Natural killer cell treated with Interleukin-12 subunit alpha and Interleukin-12 subunit beta and Interleukin-15 and Interleukin-18, amount 100 ng/mL, for 72 hours (primary cell): ENCODE results near the gene DOK3. TPM values are rescaled to one million over a fixed set of nuclear protein-coding genes. Genes with fewer than 3 reads are reported as not detected.

ENCODE experiments used
- ATAC-seq, 2 donors: fragments of 150-1000 bp; cut with Tn5 transposase in 1 of 2; sonication (Bioruptor Pico), chemical (Tn5 transposase) in 1 of 2; 2 replicates each; pipeline ENCODE4 v1.10.0; 2021
- DNase-seq: peaks from one replicate; pipeline ENCODE4 v3.0.0; 2022; ENCODE audit warnings: low spot score
- H3K27ac Mint-ChIP-seq, 2 donors: 1 replicate in 1 of 2; 2 replicates in 1 of 2; pipeline ENCODE4 v1.8.0; 2022; ENCODE audit warnings: mixed read lengths in 2 of 2, mild to moderate bottlenecking in 1 of 2, moderate library complexity in 1 of 2
- H3K27me3 Mint-ChIP-seq, 2 donors: 1 replicate in 1 of 2; 2 replicates in 1 of 2; pipeline ENCODE4 v1.8.0; 2022; ENCODE audit warnings: mixed read lengths in 2 of 2
- H3K36me3 Mint-ChIP-seq: one replicate; pipeline ENCODE4 v1.8.0; 2022; ENCODE audit warnings: mixed read lengths
- H3K4me1 Mint-ChIP-seq, 2 donors: 1 replicate in 1 of 2; 2 replicates in 1 of 2; pipeline ENCODE4 v1.8.0; 2022; ENCODE audit warnings: low read depth in 2 of 2, mixed read lengths in 2 of 2, mild to moderate bottlenecking in 1 of 2
- H3K4me3 Mint-ChIP-seq: one replicate; pipeline ENCODE4 v1.8.0; 2022; ENCODE audit warnings: mixed read lengths
- H3K9me3 Mint-ChIP-seq: 2 replicates; pipeline ENCODE4 v1.8.0; 2022; ENCODE audit warnings: mixed read lengths
- total RNA-seq, 2 donors: library from RNA; stranded (reverse); gene quantifications; one replicate each; pipeline ENCODE4 v1.2.3, GENCODE V29; 2022

Gene DOK3
- total RNA-seq, 2 donors from 2014 or later = 10.0 to 18.0 TPM

DNA sequence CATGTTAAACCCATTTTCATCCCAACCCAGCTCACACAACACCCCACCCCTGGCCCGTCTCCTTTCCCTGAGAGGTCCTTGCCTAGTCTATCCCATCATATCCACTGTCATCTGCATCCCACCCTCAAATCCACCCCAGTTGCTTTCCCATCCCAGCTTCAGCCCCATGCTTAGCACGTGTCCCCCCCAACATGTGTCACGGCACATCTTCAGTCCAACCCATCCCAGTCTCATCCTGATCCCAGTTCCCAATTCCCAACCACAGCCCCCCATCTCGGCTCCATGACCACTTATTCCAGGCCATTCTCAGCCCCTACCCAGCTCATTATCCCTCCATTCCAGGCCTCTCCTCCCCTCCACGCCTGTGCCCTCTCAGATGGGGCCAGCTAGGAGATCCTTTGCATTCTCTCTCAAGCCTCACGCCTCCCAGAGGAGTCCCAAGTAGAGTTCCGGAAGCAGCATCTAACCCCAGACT is 35.6 kb downstream of the DOK3 start:
- Mint-ChIP-seq H3K27me3 (peaks cover 7 to 8% of the 10 kb centered on the region in 2 donors), H3K9me3 (no peaks in the 10 kb centered on the region), H3K27ac (peak overlapping the region in 1 of 2 donors; percentile 64), H3K4me1 (peaks cover 36 to 40% of the 10 kb centered on the region in 2 donors), H3K4me3 (peak overlapping the region; percentile 80), H3K36me3 (no peaks in the 10 kb centered on the region)
- DNase-seq (no peak), ATAC-seq (no peak)

DNA sequence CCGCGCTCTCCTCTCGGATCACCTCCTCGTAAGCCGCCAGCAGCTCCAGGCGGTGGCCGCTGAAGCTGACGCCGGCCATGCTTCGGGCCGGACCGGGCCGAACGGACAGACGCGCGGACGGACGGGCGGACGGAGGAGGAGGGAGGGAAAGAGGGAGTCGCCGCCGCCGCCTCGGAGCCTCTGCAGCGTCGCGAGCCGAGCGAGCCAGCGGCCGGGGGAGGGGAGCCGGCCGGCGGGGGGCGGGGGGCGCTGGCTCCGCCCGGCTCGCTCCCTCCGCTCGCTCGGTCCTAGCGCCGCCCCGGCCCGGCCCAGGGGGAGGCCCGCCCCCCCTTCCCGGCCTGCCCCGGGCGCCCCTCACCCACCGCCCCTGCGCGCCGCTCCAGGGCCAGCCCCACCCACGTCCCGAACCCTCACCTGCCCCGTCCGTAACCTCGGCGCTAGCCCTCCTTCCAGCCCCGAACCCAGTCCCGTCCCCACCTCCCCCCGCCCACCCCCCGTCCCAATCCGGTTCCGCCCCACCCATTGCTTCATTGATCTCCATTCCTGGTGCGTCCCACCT is 36.1 kb downstream of the DOK3 start, which contains the start of gene DBN1:
TSS of gene DBN1 (minus strand) at position 192 of the 559 bp plus-strand sequence. CDS start at position 79, 113 bp downstream.
- H3K4me3 Mint-ChIP-seq = peak within 1 kb of the TSS; percentile 80
- peaks cover 30 to 40% of the 10 kb centered on the region in 2 donors for H3K4me1 Mint-ChIP-seq
- no peaks in the 10 kb centered on the region for H3K9me3 Mint-ChIP-seq
- peaks cover 7 to 8% of the 10 kb centered on the region in 2 donors for H3K27me3 Mint-ChIP-seq
- H3K27ac Mint-ChIP-seq = peak within 1 kb of the TSS in 1 of 2 donors; percentile 64
- DNase-seq (no peak), ATAC-seq (peak; percentile 31 to 38)
- H3K36me3 Mint-ChIP-seq = no peaks in the 10 kb centered on the region

DNA sequence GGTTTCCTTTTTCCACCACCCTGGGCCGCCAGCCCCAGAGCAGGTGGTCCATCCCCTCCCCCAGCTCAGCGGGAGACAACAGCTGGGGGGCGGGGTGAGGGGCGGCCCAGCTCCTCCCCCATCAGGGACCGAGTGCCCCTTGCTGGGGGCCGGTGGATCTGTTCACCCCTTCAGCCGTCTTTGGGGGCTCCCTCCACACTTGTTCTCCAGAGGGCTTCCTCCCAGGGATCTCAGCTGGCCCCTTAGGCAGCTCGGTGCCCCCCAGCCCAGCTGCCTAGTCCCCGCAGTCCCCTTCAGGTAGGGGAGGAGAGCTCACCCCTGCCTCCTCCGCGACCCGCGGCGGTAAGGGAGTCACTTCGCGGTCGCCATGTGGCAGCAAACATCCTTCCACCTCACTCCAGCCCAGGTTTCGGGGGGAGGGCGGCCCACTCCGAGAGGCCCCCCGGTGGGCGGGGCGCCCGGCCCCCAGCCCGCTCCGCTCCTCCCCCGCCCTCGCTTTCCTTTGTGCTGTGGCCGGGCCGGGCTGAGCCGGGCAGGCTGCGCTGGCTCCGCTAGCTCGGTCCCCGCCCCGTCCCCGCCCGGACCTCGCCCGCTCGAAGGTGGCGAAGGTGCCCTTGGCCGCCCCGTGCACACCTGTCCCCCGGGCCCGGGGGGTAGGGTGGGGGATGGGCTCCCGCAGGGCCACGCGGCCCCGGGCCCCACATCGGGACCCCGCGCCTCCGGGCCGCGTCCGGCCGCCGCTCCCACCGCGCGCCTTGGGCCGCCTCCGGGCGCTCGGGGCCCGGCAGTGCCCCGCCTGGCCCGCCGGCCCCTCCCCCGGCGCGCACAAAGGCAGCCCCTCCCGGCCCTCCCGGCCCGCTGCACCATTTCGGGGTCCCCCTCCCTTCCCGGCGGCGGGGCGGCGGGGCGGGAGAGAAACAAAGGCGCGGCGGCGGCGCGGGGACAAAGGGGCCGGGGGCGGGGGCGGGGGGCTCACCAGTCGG is 36.9 kb downstream of the DOK3 start:
- ATAC-seq (peak; percentile 57 to 61), DNase-seq (no peak)
- peaks cover 7 to 8% of the 10 kb centered on the region in 2 donors for H3K27me3 Mint-ChIP-seq
- H3K36me3 Mint-ChIP-seq = no peaks in the 10 kb centered on the region
- H3K27ac Mint-ChIP-seq = peak overlapping the region in 1 of 2 donors; percentile 43
- no peaks in the 10 kb centered on the region for H3K9me3 Mint-ChIP-seq
- peak overlapping the region; percentile 25 for H3K4me3 Mint-ChIP-seq
- peaks cover 29 to 42% of the 10 kb centered on the region in 2 donors for H3K4me1 Mint-ChIP-seq

- peak overlapping the region in 1 of 2 donors; percentile 43 for H3K27ac Mint-ChIP-seq
- no peak for DNase-seq
- H3K4me1 Mint-ChIP-seq = peaks cover 29 to 42% of the 10 kb centered on the region in 2 donors
- H3K4me3 Mint-ChIP-seq = peak overlapping the region; percentile 34
- no peaks in the 10 kb centered on the region for H3K9me3 Mint-ChIP-seq
- H3K36me3 Mint-ChIP-seq = no peaks in the 10 kb centered on the region
- peak; percentile 72 to 75 for ATAC-seq
- peaks cover 7 to 8% of the 10 kb centered on the region in 2 donors for H3K27me3 Mint-ChIP-seq
Observed at GRCh38 chr5:177471610-177472356, 37.8 kb downstream of the DOK3 start.

- Mint-ChIP-seq H3K36me3 (no peaks in the 10 kb centered on the region), H3K4me3 (peak overlapping the region; percentile 34), H3K27me3 (peaks cover 7 to 8% of the 10 kb centered on the region in 2 donors), H3K27ac (peak overlapping the region in 1 of 2 donors; percentile 50), H3K4me1 (peaks cover 23 to 38% of the 10 kb centered on the region in 2 donors), H3K9me3 (no peaks in the 10 kb centered on the region)
- DNase-seq (no peak), ATAC-seq (peak in 1 of 2 donors; percentile 32)
Observed at GRCh38 chr5:177470759-177471536, 38.7 kb downstream of the DOK3 start.

DNA sequence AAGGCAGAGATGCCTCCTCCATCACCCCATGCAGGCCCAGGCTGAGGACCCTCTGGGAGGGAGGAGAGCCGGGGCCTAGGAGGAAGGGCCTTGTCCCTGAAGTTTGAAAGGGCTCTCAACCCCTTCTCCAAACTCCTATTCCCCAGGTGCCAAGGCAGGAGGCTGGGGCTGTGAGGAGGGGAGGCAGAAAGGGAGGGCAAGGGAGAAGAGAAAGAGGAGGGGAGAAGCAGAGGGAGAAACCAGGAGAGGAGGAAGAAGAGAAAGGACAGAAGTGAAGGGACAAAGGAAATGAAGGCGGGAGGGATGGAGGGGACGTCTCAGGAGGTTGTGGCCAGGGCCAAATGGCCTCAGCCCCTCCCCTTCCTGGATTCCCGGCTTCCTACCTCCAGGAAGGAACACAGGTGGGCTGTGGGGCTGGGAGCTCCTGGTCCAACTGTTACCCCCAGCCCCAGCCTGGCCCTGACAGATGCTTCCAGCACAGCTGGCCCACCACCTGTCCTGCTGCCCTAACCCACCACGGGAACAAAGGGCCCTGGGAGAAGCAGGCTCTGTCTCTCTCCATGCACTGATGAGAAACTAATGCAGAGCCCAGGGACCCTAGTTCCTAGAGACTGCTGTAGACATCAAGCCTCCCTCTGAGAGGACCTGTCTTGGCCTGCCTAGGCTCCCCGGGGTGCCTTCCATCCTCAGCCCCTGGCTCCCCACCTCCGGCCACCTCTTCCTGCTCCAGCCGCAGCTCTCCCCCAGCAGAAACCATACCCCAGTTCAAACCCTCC is 39.7 kb downstream of the DOK3 start:
- Mint-ChIP-seq H3K9me3 (no peaks in the 10 kb centered on the region), H3K27ac (peak overlapping the region in 1 of 2 donors; percentile 50), H3K4me3 (no peak overlapping the region), H3K36me3 (no peaks in the 10 kb centered on the region), H3K27me3 (peaks cover 5 to 8% of the 10 kb centered on the region in 2 donors), H3K4me1 (peaks cover 17 to 34% of the 10 kb centered on the region in 2 donors)
- ATAC-seq = no peak
- no peak for DNase-seq

DNA sequence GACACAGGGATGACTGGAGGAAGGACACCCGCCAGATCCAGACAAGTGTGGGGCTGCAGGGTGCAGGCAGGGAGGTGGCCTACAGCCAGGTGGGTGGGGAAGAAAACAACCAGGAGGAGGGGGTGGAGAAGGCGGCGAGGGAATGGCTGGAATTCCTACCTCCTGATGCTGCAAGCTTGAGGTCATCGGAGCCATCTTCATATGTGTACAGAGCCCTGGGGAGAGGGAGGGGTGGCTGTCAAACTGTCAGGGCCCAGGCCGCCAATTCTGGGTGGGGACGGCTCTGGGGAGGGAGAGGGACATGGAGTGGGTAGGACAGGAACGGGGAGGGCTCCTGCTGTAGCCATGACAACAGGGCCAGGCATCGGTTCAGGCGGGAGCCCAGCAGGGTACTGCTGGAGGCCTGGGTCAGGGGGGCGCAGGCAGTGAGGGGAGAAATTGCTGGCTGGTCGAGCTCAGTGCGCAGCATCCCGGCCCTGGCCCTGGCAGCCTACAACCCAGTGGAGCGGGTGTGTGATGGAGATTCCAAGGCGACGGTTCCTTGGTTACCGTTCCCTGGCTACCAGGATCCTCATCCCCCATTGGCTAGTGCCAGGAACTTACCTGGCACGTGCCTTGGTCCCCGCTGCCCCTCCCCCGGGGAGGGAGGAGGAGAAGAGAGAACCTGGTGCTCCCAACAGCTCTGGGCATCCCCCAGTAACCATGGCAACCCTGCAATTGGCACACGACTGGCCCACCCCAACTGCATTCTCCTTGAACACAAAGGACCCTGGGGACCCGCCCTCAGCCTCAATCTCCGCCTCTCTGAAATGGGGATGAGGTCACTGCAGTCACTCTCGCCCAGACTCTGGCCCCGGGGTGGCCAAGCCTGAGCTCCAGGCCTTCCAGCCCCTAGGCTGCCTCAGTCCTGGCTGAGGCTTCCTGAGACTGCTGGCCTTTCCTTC is 40.7 kb downstream of the DOK3 start:
- ATAC-seq = no peak
- Mint-ChIP-seq H3K9me3 (no peaks in the 10 kb centered on the region), H3K27ac (no peak overlapping the region), H3K36me3 (no peaks in the 10 kb centered on the region), H3K4me1 (peaks cover 8 to 27% of the 10 kb centered on the region in 2 donors), H3K4me3 (no peak overlapping the region), H3K27me3 (peaks cover under 1 to 3% of the 10 kb centered on the region in 2 donors)
- DNase-seq = no peak

DNA sequence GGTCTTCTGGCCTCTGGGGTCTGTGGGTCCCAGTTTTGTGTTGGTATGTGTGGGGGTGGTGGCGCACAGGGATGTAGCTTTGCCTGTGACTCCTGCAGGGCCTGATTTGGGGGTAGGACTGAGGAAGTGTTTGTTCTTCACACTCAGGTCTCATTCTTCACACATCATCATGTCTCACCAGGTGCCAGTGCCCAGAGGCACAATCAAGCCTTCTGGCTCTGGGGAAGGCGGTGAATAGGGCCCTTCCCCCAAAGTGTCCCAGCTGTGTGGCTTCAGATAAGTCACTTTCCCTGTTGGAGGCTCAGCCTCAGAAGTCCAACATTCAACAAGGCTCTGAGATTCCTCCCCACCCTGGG is 41.3 kb downstream of the DOK3 start:
- ATAC-seq (no peak), DNase-seq (no peak)
- peaks cover 6 to 25% of the 10 kb centered on the region in 2 donors for H3K4me1 Mint-ChIP-seq
- no peaks in the 10 kb centered on the region for H3K36me3 Mint-ChIP-seq
- no peak overlapping the region for H3K4me3 Mint-ChIP-seq
- no peaks in the 10 kb centered on the region for H3K27me3 Mint-ChIP-seq
- no peak overlapping the region for H3K27ac Mint-ChIP-seq
- H3K9me3 Mint-ChIP-seq = no peaks in the 10 kb centered on the region

- DNase-seq (no peak), ATAC-seq (no peak)
- no peak overlapping the region for H3K27ac Mint-ChIP-seq
- no peaks in the 10 kb centered on the region for H3K36me3 Mint-ChIP-seq
- peaks cover 11 to 25% of the 10 kb centered on the region in 2 donors for H3K4me1 Mint-ChIP-seq
- no peaks in the 10 kb centered on the region for H3K27me3 Mint-ChIP-seq
- no peak overlapping the region for H3K4me3 Mint-ChIP-seq
- no peaks in the 10 kb centered on the region for H3K9me3 Mint-ChIP-seq
Observed at GRCh38 chr5:177467436-177467835, 42.2 kb downstream of the DOK3 start.

- Mint-ChIP-seq H3K27me3 (no peaks in the 10 kb centered on the region), H3K4me3 (no peak overlapping the region), H3K4me1 (peaks cover 11 to 22% of the 10 kb centered on the region in 2 donors), H3K9me3 (no peaks in the 10 kb centered on the region), H3K36me3 (no peaks in the 10 kb centered on the region), H3K27ac (no peak overlapping the region)
- DNase-seq (no peak), ATAC-seq (no peak)
Observed at GRCh38 chr5:177466861-177467260, 42.8 kb downstream of the DOK3 start.

- DNase-seq (no peak), ATAC-seq (no peak)
- H3K27me3 Mint-ChIP-seq = no peaks in the 10 kb centered on the region
- H3K27ac Mint-ChIP-seq = no peak overlapping the region
- no peaks in the 10 kb centered on the region for H3K36me3 Mint-ChIP-seq
- no peak overlapping the region for H3K4me3 Mint-ChIP-seq
- no peaks in the 10 kb centered on the region for H3K9me3 Mint-ChIP-seq
- H3K4me1 Mint-ChIP-seq = peaks cover 10 to 13% of the 10 kb centered on the region in 2 donors
Observed at GRCh38 chr5:177465044-177465443, 44.6 kb downstream of the DOK3 start.
